Parathyroid adenoma (tissue), 2 donors: Measurements from ENCODE around the gene NAA25.
A peak's percentile ranks its signal among the peaks of the same experiment; 100 is the strongest.

Experiments
- H2AFZ ChIP-seq: fragments of 300-600 bp; sonication (generic); one replicate; pipeline ENCODE4 v1.7.0; 2017; ENCODE audit warnings: antibody characterized with exemption, mild to moderate bottlenecking
- H3K27ac ChIP-seq: fragments of 300-600 bp; sonication (generic); one replicate; pipeline ENCODE4 v1.7.0; 2017
- H3K27me3 ChIP-seq: fragments of 300-600 bp; sonication (generic); one replicate; pipeline ENCODE4 v1.7.0; 2017; ENCODE audit warnings: low read length; ENCODE audit not compliant: control insufficient read depth, insufficient read depth
- H3K36me3 ChIP-seq: fragments of 300-600 bp; sonication (generic); one replicate; pipeline ENCODE4 v1.7.0; 2017; ENCODE audit warnings: low read length; ENCODE audit not compliant: control insufficient read depth, insufficient read depth
- H3K4me1 ChIP-seq: fragments of 300-600 bp; sonication (generic); one replicate; pipeline ENCODE4 v1.7.0; 2017; ENCODE audit warnings: control low read depth
- H3K4me2 ChIP-seq: fragments of 300-600 bp; sonication (generic); one replicate; pipeline ENCODE4 v1.7.0; 2017; ENCODE audit warnings: low read length
- H3K4me3 ChIP-seq: fragments of 300-600 bp; sonication (generic); one replicate; pipeline ENCODE4 v1.7.0; 2017; ENCODE audit warnings: low read depth, low read length
- H3K79me2 ChIP-seq: fragments of 300-600 bp; sonication (generic); one replicate; pipeline ENCODE4 v1.7.0; 2017; ENCODE audit warnings: control low read depth
- H3K9ac ChIP-seq: fragments of 300-600 bp; sonication (generic); one replicate; pipeline ENCODE4 v1.7.0; 2017; ENCODE audit warnings: mild to moderate bottlenecking
- H3K9me3 ChIP-seq: fragments of 300-600 bp; sonication (generic); one replicate; pipeline ENCODE4 v1.7.0; 2017; ENCODE audit warnings: low read length; ENCODE audit not compliant: control insufficient read depth
- CTCF ChIP-seq: fragments of 300-600 bp; sonication (generic); IDR thresholded peaks from one replicate; pipeline ENCODE4 v1.7.0; 2017; ENCODE audit warnings: antibody characterized with exemption, mild to moderate bottlenecking
- donor health status: primary hyperparathyroidism.

Gene NAA25

GRCh38 chr12:112117685-112118084 lies 9.1 kb upstream of the NAA25 start:
- Histone ChIP-seq H2AFZ (no peak overlapping the region), H3K27ac (no peak overlapping the region), H3K27me3 (no peaks in the 10 kb centered on the region), H3K79me2 (no peaks in the 10 kb centered on the region), H3K4me1 (no peaks in the 10 kb centered on the region), H3K9ac (no peak overlapping the region), H3K36me3 (no peaks in the 10 kb centered on the region), H3K4me2 (no peak overlapping the region), H3K9me3 (no peaks in the 10 kb centered on the region), H3K4me3 (no peak overlapping the region)
- TF ChIP-seq CTCF = no peak

GRCh38 chr12:112116232-112117060 lies 7.9 kb upstream of the NAA25 start:
- H3K4me3 ChIP-seq = peak overlapping the region; percentile 22
- H3K36me3 ChIP-seq = no peaks in the 10 kb centered on the region
- no peak overlapping the region for H3K9ac ChIP-seq
- no peaks in the 10 kb centered on the region for H3K9me3 ChIP-seq
- H3K4me2 ChIP-seq = peak overlapping the region; percentile 19
- no peaks in the 10 kb centered on the region for H3K27me3 ChIP-seq
- TF ChIP-seq CTCF = no peak
- no peak overlapping the region for H3K27ac ChIP-seq
- no peaks in the 10 kb centered on the region for H3K4me1 ChIP-seq
- H3K79me2 ChIP-seq = no peaks in the 10 kb centered on the region
- peak overlapping the region; percentile 74 for H2AFZ ChIP-seq

GRCh38 chr12:112115259-112116045 lies 6.9 kb upstream of the NAA25 start:
- H3K27ac ChIP-seq = no peak overlapping the region

GRCh38 chr12:112112409-112113133 lies 4.0 kb upstream of the NAA25 start:
- H3K27me3 ChIP-seq = no peaks in the 10 kb centered on the region
- peaks cover 6% of the 10 kb centered on the region for H3K79me2 ChIP-seq
- no peak overlapping the region for H3K4me3 ChIP-seq
- no peaks in the 10 kb centered on the region for H3K36me3 ChIP-seq
- H3K4me2 ChIP-seq = no peak overlapping the region
- H3K4me1 ChIP-seq = no peaks in the 10 kb centered on the region
- no peak overlapping the region for H3K27ac ChIP-seq
- peak overlapping the region; percentile 31 for H2AFZ ChIP-seq
- no peaks in the 10 kb centered on the region for H3K9me3 ChIP-seq
- H3K9ac ChIP-seq = no peak overlapping the region
- no peak for TF ChIP-seq CTCF

More at GRCh38 chr12:112115259-112116045, 6.9 kb upstream of the NAA25 start:
- no peak overlapping the region for H2AFZ ChIP-seq
- no peaks in the 10 kb centered on the region for H3K36me3 ChIP-seq
- no peak overlapping the region for H3K4me3 ChIP-seq
- no peak for TF ChIP-seq CTCF
- no peaks in the 10 kb centered on the region for H3K9me3 ChIP-seq
- no peaks in the 10 kb centered on the region for H3K27me3 ChIP-seq
- no peaks in the 10 kb centered on the region for H3K4me1 ChIP-seq
- H3K9ac ChIP-seq = no peak overlapping the region
- H3K79me2 ChIP-seq = no peaks in the 10 kb centered on the region
- H3K4me2 ChIP-seq = no peak overlapping the region
